ENCODE results near the gene DIPK2B. TPM values are rescaled to one million over a fixed set of nuclear protein-coding genes. Genes with fewer than 3 reads are reported as not detected.

Gene DIPK2B
- total RNA-seq, 6 donors from 2014 or later, result 3.3 to 31.9 (median 8.6) TPM

GRCh38 chrX:45154462-45154861, 46.2 kb downstream of the DIPK2B start:
- no peak for ATAC-seq (ENCODE audit: low FRiP score in 2 of 2)

DNA sequence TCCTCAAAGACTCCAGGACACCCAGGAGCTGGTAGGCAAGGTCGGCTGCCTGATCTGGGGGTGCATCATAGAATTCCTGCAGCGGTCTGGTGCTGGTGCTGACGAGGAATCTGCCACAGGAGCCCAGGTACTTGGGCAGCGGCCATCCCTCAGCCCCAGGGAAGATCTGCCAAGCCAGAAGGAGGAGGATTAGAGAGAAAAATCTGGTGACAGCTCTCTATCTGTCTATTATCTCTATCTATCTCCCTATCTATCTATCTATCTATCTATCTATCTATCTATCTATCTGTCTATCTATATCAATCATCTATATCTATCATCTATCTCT, 46.7 kb downstream of the DIPK2B start:
- TF ChIP-seq POLR2A (IDR thresholded peaks at IDR 0.05) (no peak), POLR2AphosphoS5 (IDR thresholded peaks at IDR 0.05) (no peak), EP300 (IDR thresholded peaks at IDR 0.05) (no peak)
- TF ChIP-seq, protein P1, sequence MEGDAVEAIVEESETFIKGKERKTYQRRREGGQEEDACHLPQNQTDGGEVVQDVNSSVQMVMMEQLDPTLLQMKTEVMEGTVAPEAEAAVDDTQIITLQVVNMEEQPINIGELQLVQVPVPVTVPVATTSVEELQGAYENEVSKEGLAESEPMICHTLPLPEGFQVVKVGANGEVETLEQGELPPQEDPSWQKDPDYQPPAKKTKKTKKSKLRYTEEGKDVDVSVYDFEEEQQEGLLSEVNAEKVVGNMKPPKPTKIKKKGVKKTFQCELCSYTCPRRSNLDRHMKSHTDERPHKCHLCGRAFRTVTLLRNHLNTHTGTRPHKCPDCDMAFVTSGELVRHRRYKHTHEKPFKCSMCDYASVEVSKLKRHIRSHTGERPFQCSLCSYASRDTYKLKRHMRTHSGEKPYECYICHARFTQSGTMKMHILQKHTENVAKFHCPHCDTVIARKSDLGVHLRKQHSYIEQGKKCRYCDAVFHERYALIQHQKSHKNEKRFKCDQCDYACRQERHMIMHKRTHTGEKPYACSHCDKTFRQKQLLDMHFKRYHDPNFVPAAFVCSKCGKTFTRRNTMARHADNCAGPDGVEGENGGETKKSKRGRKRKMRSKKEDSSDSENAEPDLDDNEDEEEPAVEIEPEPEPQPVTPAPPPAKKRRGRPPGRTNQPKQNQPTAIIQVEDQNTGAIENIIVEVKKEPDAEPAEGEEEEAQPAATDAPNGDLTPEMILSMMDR (IDR thresholded peaks at IDR 0.05), result no peak
- no peak for DNase-seq
- Histone ChIP-seq H3K9me3 (no peaks in the 10 kb centered on the region), H3K4me3 (no peak overlapping the region), H3K27ac (no peak overlapping the region), H3K36me3 (peaks cover 0 to 3% (median 0%) of the 10 kb centered on the region in 4 donors), H3K27me3 (no peaks in the 10 kb centered on the region), H3K4me1 (no peaks in the 10 kb centered on the region)
- ATAC-seq (ENCODE audit: low FRiP score in 2 of 2), result no peak
- WGBS, 2 donors, result 87% methylated on average over 4 of the region's 4 CpGs

More at GRCh38 chrX:45154462-45154861, 46.2 kb downstream of the DIPK2B start:
- Histone ChIP-seq H3K9me3 (no peaks in the 10 kb centered on the region), H3K4me1 (no peaks in the 10 kb centered on the region), H3K4me3 (no peak overlapping the region), H3K27me3 (no peaks in the 10 kb centered on the region), H3K27ac (no peak overlapping the region), H3K36me3 (peaks cover 0 to 3% (median 0%) of the 10 kb centered on the region in 4 donors)
- TF ChIP-seq, protein P1 (IDR thresholded peaks at IDR 0.05), result no peak
- TF ChIP-seq POLR2A (IDR thresholded peaks at IDR 0.05) (no peak), EP300 (IDR thresholded peaks at IDR 0.05) (no peak), POLR2AphosphoS5 (IDR thresholded peaks at IDR 0.05) (no peak)
- DNase-seq, result no peak

Measured in upper lobe of left lung (tissue), 6 donors.